ENCODE data around the gene ADPRM. TPM values are rescaled to one million over a fixed set of nuclear protein-coding genes. Genes with fewer than 3 reads are reported as not detected.
"Not testable (repeated sequence)": the region's sequence is repeated elsewhere in the genome, so short reads cannot be mapped to it uniquely, and the experiment has no call there.

The ADPRM gene
- total and polyA plus RNA-seq, 2 experiments from 2014 or later = 7.7 to 17.8 TPM

DNA sequence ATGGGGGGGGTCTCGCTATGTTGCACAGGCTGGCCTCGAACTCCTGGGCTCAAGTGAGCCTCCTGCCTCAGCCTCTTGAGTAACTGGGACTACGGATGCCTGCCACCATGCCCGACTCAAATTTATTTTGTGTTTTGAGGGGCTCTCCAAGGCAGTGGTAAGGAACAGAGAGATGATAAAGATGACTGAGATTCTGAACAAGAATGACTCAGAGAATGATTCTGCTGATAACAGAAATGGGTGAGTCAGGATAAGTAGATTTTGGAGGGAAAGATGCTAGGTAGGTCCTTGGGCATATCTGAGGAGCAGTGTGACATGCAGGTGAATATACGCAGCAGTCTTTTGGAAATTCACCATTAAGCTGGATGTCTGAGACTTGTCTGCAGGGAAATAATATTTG, 29.8 kb downstream of the ADPRM start:
- H3K4me2 ChIP-seq = no peak overlapping the region
- no peak overlapping the region for H2AFZ ChIP-seq
- H3K4me3 ChIP-seq = no peak overlapping the region
- H3K27me3 ChIP-seq = no peaks in the 10 kb centered on the region
- H4K20me1 ChIP-seq (ENCODE audit: insufficient read depth, poor library complexity, severe bottlenecking) = no peaks in the 10 kb centered on the region
- no peaks in the 10 kb centered on the region for H3K79me2 ChIP-seq
- H3K27ac ChIP-seq = no peak overlapping the region
- WGBS (ENCODE audit: low lambda C conversion rate, missing lambda C conversion rate) = 77% methylated on average over 5 of the region's 5 CpGs
- H3K9me2 ChIP-seq (replicated peaks; ENCODE audit: insufficient read depth) = no peaks in the 10 kb centered on the region
- no peaks in the 10 kb centered on the region for H3K36me3 ChIP-seq (replicated peaks; ENCODE audit: insufficient read depth, low read depth)
- H3K4me1 ChIP-seq (ENCODE audit: insufficient read depth) = peaks cover 28% of the 10 kb centered on the region
- H3K9me3 ChIP-seq (ENCODE audit: low read depth) = no peaks in the 10 kb centered on the region
- DNase-seq (ENCODE audit: low spot score) = no peak
- TF ChIP-seq EZH2phosphoT487 (IDR thresholded peaks at IDR 0.05; ENCODE audit: low read depth, severe bottlenecking, unreplicated experiment) (no peak), EZH2 (IDR thresholded peaks at IDR 0.05; ENCODE audit: borderline replicate concordance) (no peak)
- TF ChIP-seq, protein P1, sequence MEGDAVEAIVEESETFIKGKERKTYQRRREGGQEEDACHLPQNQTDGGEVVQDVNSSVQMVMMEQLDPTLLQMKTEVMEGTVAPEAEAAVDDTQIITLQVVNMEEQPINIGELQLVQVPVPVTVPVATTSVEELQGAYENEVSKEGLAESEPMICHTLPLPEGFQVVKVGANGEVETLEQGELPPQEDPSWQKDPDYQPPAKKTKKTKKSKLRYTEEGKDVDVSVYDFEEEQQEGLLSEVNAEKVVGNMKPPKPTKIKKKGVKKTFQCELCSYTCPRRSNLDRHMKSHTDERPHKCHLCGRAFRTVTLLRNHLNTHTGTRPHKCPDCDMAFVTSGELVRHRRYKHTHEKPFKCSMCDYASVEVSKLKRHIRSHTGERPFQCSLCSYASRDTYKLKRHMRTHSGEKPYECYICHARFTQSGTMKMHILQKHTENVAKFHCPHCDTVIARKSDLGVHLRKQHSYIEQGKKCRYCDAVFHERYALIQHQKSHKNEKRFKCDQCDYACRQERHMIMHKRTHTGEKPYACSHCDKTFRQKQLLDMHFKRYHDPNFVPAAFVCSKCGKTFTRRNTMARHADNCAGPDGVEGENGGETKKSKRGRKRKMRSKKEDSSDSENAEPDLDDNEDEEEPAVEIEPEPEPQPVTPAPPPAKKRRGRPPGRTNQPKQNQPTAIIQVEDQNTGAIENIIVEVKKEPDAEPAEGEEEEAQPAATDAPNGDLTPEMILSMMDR (IDR thresholded peaks at IDR 0.05; ENCODE audit: poor library complexity) = no peak

DNA sequence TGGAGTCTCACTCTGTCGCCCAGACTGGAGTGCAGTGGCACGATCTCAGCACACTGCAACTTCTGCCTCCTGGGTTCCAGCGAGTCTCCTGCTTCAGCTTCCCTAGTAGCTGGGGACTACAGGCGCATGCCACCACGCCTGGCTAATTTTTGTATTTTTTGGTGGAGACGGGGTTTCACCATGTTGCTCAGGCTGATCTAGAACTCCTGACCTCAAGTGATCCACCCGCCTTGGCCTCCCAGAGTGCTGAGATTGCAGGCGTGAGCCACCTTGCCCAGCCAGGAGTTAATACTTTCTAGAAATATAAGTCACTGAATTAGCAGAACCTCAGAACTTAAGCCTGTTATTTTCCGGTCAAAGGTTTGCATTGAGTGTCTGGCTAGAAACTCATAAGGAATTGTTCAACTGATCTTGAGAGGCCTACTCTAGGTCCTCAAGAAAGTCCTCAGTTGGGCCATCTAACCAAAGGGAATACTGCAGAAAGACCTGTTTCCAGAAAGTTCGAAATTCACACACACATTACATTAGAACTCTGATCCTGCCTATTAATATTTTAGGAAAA, 31.0 kb downstream of the ADPRM start:
- H3K9me3 ChIP-seq (ENCODE audit: low read depth) = no peaks in the 10 kb centered on the region
- peaks cover 28% of the 10 kb centered on the region for H3K4me1 ChIP-seq (ENCODE audit: insufficient read depth)
- no peaks in the 10 kb centered on the region for H3K27me3 ChIP-seq
- H3K4me2 ChIP-seq = peak overlapping the region; percentile 87
- H3K4me3 ChIP-seq = no peak overlapping the region
- H3K79me2 ChIP-seq = no peaks in the 10 kb centered on the region
- no peaks in the 10 kb centered on the region for H4K20me1 ChIP-seq (ENCODE audit: insufficient read depth, poor library complexity, severe bottlenecking)
- TF ChIP-seq EZH2 (IDR thresholded peaks at IDR 0.05; ENCODE audit: borderline replicate concordance) = no peak
- TF ChIP-seq, protein P1 (IDR thresholded peaks at IDR 0.05; ENCODE audit: poor library complexity) = no peak
- TF ChIP-seq EZH2phosphoT487 (IDR thresholded peaks at IDR 0.05; ENCODE audit: low read depth, severe bottlenecking, unreplicated experiment) = no peak
- H3K27ac ChIP-seq = peak overlapping the region; percentile 98
- no peaks in the 10 kb centered on the region for H3K36me3 ChIP-seq (replicated peaks; ENCODE audit: insufficient read depth, low read depth)
- WGBS (ENCODE audit: low lambda C conversion rate, missing lambda C conversion rate) = 98% methylated on average over 10 of the region's 10 CpGs
- no peak for DNase-seq (ENCODE audit: low spot score)
- no peak overlapping the region for H2AFZ ChIP-seq
- no peaks in the 10 kb centered on the region for H3K9me2 ChIP-seq (replicated peaks; ENCODE audit: insufficient read depth)

DNA sequence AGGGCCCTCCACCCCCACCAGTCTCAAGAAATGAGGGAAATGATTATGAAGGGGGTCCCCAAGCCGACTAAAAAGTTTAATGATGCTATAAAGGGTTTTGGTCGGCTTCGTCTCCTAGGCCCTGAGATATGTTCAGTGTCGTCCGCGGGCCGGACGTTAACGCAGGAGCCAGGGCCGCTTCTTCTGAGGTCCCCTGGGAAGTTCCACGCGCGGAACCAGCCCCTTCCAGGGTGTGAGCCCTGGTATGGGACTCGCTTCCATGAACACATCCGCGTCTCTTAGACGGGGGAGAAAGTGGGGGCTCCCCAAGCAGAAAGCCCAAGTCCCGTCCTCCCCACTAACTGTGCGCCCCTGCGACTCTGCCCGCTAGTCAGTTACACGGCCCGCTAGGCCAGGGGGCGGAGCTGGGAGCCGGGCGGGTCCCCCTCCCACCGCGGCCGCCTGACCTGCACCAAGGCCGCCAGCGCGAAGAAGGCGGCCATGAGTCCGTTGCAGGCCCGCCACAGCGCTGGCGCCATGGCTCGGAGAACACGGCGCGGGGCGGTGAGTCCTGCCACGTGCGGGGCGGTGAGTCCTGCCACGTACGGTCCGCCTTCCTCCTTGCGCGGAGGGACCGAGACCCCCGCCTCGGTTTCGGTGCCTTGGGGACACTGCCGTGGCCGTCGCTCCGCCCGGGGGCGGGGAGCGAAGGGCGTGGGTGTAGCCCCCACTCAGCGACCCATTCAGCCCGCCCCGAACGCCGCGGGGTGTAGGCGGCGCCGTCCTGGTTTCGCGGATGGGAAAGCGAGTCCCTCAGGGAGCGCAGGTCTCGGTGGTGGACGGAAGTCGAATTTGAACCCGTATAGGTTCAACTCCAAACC, 32.2 kb downstream of the ADPRM start, which contains the start of gene TMEM220:
TSS of gene TMEM220 (minus strand) at position 690 of the 860 bp plus-strand sequence. CDS start at position 518, 172 bp downstream.
- Histone ChIP-seq H2AFZ (peak within 1 kb of the TSS; percentile 78), H3K9me3 (ENCODE audit: low read depth) (no peaks in the 10 kb centered on the region), H3K79me2 (no peaks in the 10 kb centered on the region), H3K27me3 (no peaks in the 10 kb centered on the region), H4K20me1 (ENCODE audit: insufficient read depth, poor library complexity, severe bottlenecking) (no peaks in the 10 kb centered on the region), H3K4me3 (peak within 1 kb of the TSS; percentile 66), H3K27ac (peak within 1 kb of the TSS; percentile 98), H3K9me2 (replicated peaks; ENCODE audit: insufficient read depth) (no peaks in the 10 kb centered on the region), H3K36me3 (replicated peaks; ENCODE audit: insufficient read depth, low read depth) (no peaks in the 10 kb centered on the region), H3K4me2 (peak within 1 kb of the TSS; percentile 87), H3K4me1 (ENCODE audit: insufficient read depth) (peaks cover 28% of the 10 kb centered on the region)
- no peak for TF ChIP-seq EZH2phosphoT487 (IDR thresholded peaks at IDR 0.05; ENCODE audit: low read depth, severe bottlenecking, unreplicated experiment)
- TF ChIP-seq EZH2 (IDR thresholded peaks at IDR 0.05; ENCODE audit: borderline replicate concordance) = no peak
- TF ChIP-seq, protein P1 (IDR thresholded peaks at IDR 0.05; ENCODE audit: poor library complexity) = no peak
- 5% methylated on average over 69 of the region's 79 CpGs for WGBS (ENCODE audit: low lambda C conversion rate, missing lambda C conversion rate)
- peak; percentile 89 for DNase-seq (ENCODE audit: low spot score)

GRCh38 chr17:10730247-10730646, 32.9 kb downstream of the ADPRM start:
- H3K27me3 ChIP-seq; H4K20me1 ChIP-seq (ENCODE audit: insufficient read depth, poor library complexity, severe bottlenecking); H3K36me3 ChIP-seq (replicated peaks; ENCODE audit: insufficient read depth, low read depth); H3K9me3 ChIP-seq (ENCODE audit: low read depth); H3K79me2 ChIP-seq; H3K9me2 ChIP-seq (replicated peaks; ENCODE audit: insufficient read depth); DNase-seq (ENCODE audit: low spot score): not testable (repeated sequence)
- peak overlapping the region; percentile 87 for H3K4me2 ChIP-seq
- peak overlapping the region; percentile 66 for H3K4me3 ChIP-seq
- 15% methylated on average over 13 of the region's 15 CpGs for WGBS (ENCODE audit: low lambda C conversion rate, missing lambda C conversion rate)
- peaks cover 22% of the 10 kb centered on the region for H3K4me1 ChIP-seq (ENCODE audit: insufficient read depth)
- H3K27ac ChIP-seq = peak overlapping the region; percentile 98
- H2AFZ ChIP-seq = peak overlapping the region; percentile 78
